H1 (cell line): ENCODE measurements around the gene SYT15B.
"Not testable (repeated sequence)": the region's sequence is repeated elsewhere in the genome, so short reads cannot be mapped to it uniquely, and the experiment has no call there.

Experiments
- CTCF ChIP-seq, 3 experiments: IDR thresholded peaks; 1 replicate in 2 of 3; 2 replicates in 1 of 3; pipeline versions ENCODE4 v1.5.1 to v1.6.1; 2011; ENCODE audit warnings: low read length in 3 of 3, mild to moderate bottlenecking in 3 of 3, inconsistent platforms in 2 of 3, low read depth in 1 of 3, moderate library complexity in 1 of 3; ENCODE audit not compliant: insufficient read depth in 1 of 3; ENCODE audit errors: control extremely low read depth in 1 of 3
- EP300 ChIP-seq, 2 experiments: IDR thresholded peaks; 1 replicate in 1 of 2; 2 replicates in 1 of 2; pipeline ENCODE4 v1.6.1; 2011 to 2012; ENCODE audit warnings: low read depth in 2 of 2, low read length in 2 of 2, mild to moderate bottlenecking in 2 of 2, borderline replicate concordance in 1 of 2, inconsistent platforms in 1 of 2, moderate library complexity in 1 of 2
- GABPA ChIP-seq: IDR thresholded peaks from 2 replicates; pipeline ENCODE4 v1.6.1; 2011; ENCODE audit warnings: mild to moderate bottlenecking, low read length, moderate library complexity, borderline replicate concordance; ENCODE audit not compliant: insufficient read depth
- JUND ChIP-seq: IDR thresholded peaks from 2 replicates; pipeline ENCODE4 v1.6.1; 2011; ENCODE audit warnings: mild to moderate bottlenecking, improper control_type of control experiment, low read length
- MAFK ChIP-seq: IDR thresholded peaks from 2 replicates; pipeline ENCODE4 v1.6.1; 2012; ENCODE audit warnings: low read depth, mild to moderate bottlenecking, improper control_type of control experiment, low read length
- MAX ChIP-seq: IDR thresholded peaks from 2 replicates; pipeline ENCODE4 v1.6.1; 2012; ENCODE audit warnings: inconsistent platforms
- PHF8 ChIP-seq: fragments of 200-600 bp; sonication (generic); conservative IDR thresholded peaks from 2 replicates; pipeline ENCODE4 v1.7.1; 2012; ENCODE audit warnings: low read depth, mild to moderate bottlenecking, inconsistent platforms, low read length, moderate library complexity
- POLR2A ChIP-seq, 2 experiments: IDR thresholded peaks; 1 replicate in 1 of 2; 2 replicates in 1 of 2; pipeline ENCODE4 v1.6.1; 2011; ENCODE audit warnings: low read depth in 2 of 2, low read length in 2 of 2, mild to moderate bottlenecking in 2 of 2; ENCODE audit errors: control extremely low read depth in 1 of 2
- POLR2AphosphoS5 ChIP-seq: IDR thresholded peaks from 2 replicates; pipeline ENCODE4 v1.6.1; 2011; ENCODE audit warnings: low read depth, low read length
- RNF2 ChIP-seq: fragments of 200-900, 300-1000 bp; sonication (generic); IDR thresholded peaks from 2 replicates; pipeline ENCODE4 v1.7.1; 2016; ENCODE audit warnings: borderline replicate concordance, low read depth, mild to moderate bottlenecking, antibody characterized with exemption, low read length; ENCODE audit not compliant: poor library complexity, severe bottlenecking; ENCODE audit errors: missing control alignments
- SP2 ChIP-seq: IDR thresholded peaks from 2 replicates; pipeline ENCODE4 v1.6.1; 2012; ENCODE audit warnings: mild to moderate bottlenecking, low read length, inconsistent platforms
- SUZ12 ChIP-seq: fragments of 200-600 bp; sonication (generic); IDR thresholded peaks from 2 replicates; pipeline ENCODE4 v1.6.1; 2012; ENCODE audit warnings: mild to moderate bottlenecking, inconsistent platforms, low read length, moderate library complexity, mixed read lengths
- YY1 ChIP-seq: IDR thresholded peaks from 2 replicates; pipeline ENCODE4 v1.6.1; 2011; ENCODE audit warnings: low read depth, mild to moderate bottlenecking, low read length

- not testable (repeated sequence) for TF ChIP-seq POLR2A (IDR thresholded peaks at IDR 0.05; ENCODE audit: control extremely low read depth in 1 of 2, low read depth in 2 of 2, low read length in 2 of 2); SP2; EP300 (IDR thresholded peaks at IDR 0.05; ENCODE audit: borderline replicate concordance in 1 of 2, low read depth in 2 of 2, low read length in 2 of 2); JUND; SUZ12; YY1; GABPA; POLR2AphosphoS5; MAFK; RNF2; PHF8; MAX
- TF ChIP-seq CTCF (IDR thresholded peaks at IDR 0.05; ENCODE audit: control extremely low read depth in 1 of 3, insufficient read depth in 1 of 3, low read depth in 1 of 3, low read length in 3 of 3), result peak; percentile 44 to 80 (median 61)
Observed at GRCh38 chr10:47775361-47776231, 12.2 kb upstream of the SYT15B start.
